ENCODE measurements around the gene METRNL. TPM values are rescaled to one million over a fixed set of nuclear protein-coding genes. Genes with fewer than 3 reads are reported as not detected.

Gene METRNL
- total RNA-seq, 1 donor from 2014 or later = 35.3 TPM

- DNase-seq (ENCODE audit: low read depth) = no peak
Observed at GRCh38 chr17:83078378-83079351, 744 bp upstream of the METRNL start.

- DNase-seq (ENCODE audit: low read depth) = no peak
Observed at GRCh38 chr17:83079766-83080578, 563 bp downstream of the METRNL start.

- no peak for DNase-seq (ENCODE audit: low read depth)
Observed at GRCh38 chr17:83080579-83080857, 1.1 kb downstream of the METRNL start.

- no peak for DNase-seq (ENCODE audit: low read depth)
Observed at GRCh38 chr17:83080858-83081683, 1.7 kb downstream of the METRNL start.

- no peak for DNase-seq (ENCODE audit: low read depth)
Observed at GRCh38 chr17:83081684-83082201, 2.3 kb downstream of the METRNL start.

- no peak for DNase-seq (ENCODE audit: low read depth)
Observed at GRCh38 chr17:83082424-83082823, 3.0 kb downstream of the METRNL start.

- no peak for DNase-seq (ENCODE audit: low read depth)
Observed at GRCh38 chr17:83082909-83083367, 3.5 kb downstream of the METRNL start.

- DNase-seq (ENCODE audit: low read depth) = peak; percentile 64
Observed at GRCh38 chr17:83083368-83084201, 4.2 kb downstream of the METRNL start.

GRCh38 chr17:83084214-83084613 lies 4.8 kb downstream of the METRNL start:
- DNase-seq (ENCODE audit: low read depth) = no peak

GRCh38 chr17:83084621-83085056 lies 5.2 kb downstream of the METRNL start:
- DNase-seq (ENCODE audit: low read depth) = no peak

GRCh38 chr17:83085103-83085502 lies 5.7 kb downstream of the METRNL start:
- DNase-seq (ENCODE audit: low read depth) = no peak

- no peak for DNase-seq (ENCODE audit: low read depth)
Observed at GRCh38 chr17:83085526-83086198, 6.3 kb downstream of the METRNL start.

GRCh38 chr17:83086199-83086880 lies 6.9 kb downstream of the METRNL start:
- no peak for DNase-seq (ENCODE audit: low read depth)

- no peak for DNase-seq (ENCODE audit: low read depth)
Observed at GRCh38 chr17:83086907-83087787, 7.7 kb downstream of the METRNL start.

GRCh38 chr17:83087788-83088360 lies 8.5 kb downstream of the METRNL start:
- no peak for DNase-seq (ENCODE audit: low read depth)

- DNase-seq (ENCODE audit: low read depth) = no peak
Observed at GRCh38 chr17:83088451-83088850, 9.0 kb downstream of the METRNL start.

- DNase-seq (ENCODE audit: low read depth) = no peak
Observed at GRCh38 chr17:83088909-83089308, 9.5 kb downstream of the METRNL start.
